Left colon (tissue), 2 donors: Measurements from ENCODE around the gene RPH3AL. TPM values are rescaled to one million over a fixed set of nuclear protein-coding genes. Genes with fewer than 3 reads are reported as not detected.
"Not testable (repeated sequence)": the region's sequence is repeated elsewhere in the genome, so short reads cannot be mapped to it uniquely, and the experiment has no call there.

ENCODE experiments used
- ATAC-seq: fragments of 200-7000 bp; cut with Tn5 transposase; one replicate; pipeline ENCODE4 v1.9.1; 2020; ENCODE audit warnings: mild to moderate bottlenecking, moderate library complexity
- DNase-seq, 2 donors: peaks; one replicate each; pipeline ENCODE4 v3.0.0-alpha.2; 2020
- intact Hi-C, 2 donors: fragments of 100-400 bp; cut with DNase I in 1 of 2; cut with micrococcal nuclease in 1 of 2; formaldehyde crosslinking; loops; one replicate each; pipeline versions ENCODE4 v1.11.2 to v1.14.0; 2022; cut with DNase I, micrococcal nuclease
- total RNA-seq, 2 donors: library from RNA; stranded (reverse); fragmentation: NEBNext Ultra II Directional; extraction: Animal tissue kit (Norgen Biotek cat#: 25700); gene quantifications; one replicate each; pipeline ENCODE4 v1.2.1, GENCODE V29; 2021
- donor health status: DM: no; HTN: no; CAD: no.
- donor health status: DM: yes; HTN: yes; CAD: no.

RPH3AL gene
- total RNA-seq, 2 donors from 2014 or later: 32.7 to 42.3 TPM

GRCh38 chr17:238071-238963, 114.3 kb downstream of the RPH3AL start:
- intact Hi-C loops: no loop called here
- ATAC-seq (no peak), DNase-seq (peak in 1 of 2 donors; percentile 14)

GRCh38 chr17:237406-237955, 115.1 kb downstream of the RPH3AL start:
- intact Hi-C loops: no loop called here
- peak in 1 of 2 donors; percentile 7 for DNase-seq
- ATAC-seq: no peak

GRCh38 chr17:236641-237405, 115.8 kb downstream of the RPH3AL start:
- ATAC-seq: no peak
- DNase-seq: peak in 1 of 2 donors; percentile 8
- intact Hi-C loops: no loop called here

- ATAC-seq (no peak), DNase-seq (peak in 1 of 2 donors; percentile 18)
- intact Hi-C loops: no loop called here
Observed at GRCh38 chr17:235831-236640, 116.6 kb downstream of the RPH3AL start.

GRCh38 chr17:234994-235830, 117.4 kb downstream of the RPH3AL start:
- intact Hi-C loops, ATAC-seq: not testable (repeated sequence)
- DNase-seq: peak in 1 of 2 donors; percentile 23

GRCh38 chr17:234163-234993, 118.2 kb downstream of the RPH3AL start:
- DNase-seq: peak in 1 of 2 donors; percentile 24
- ATAC-seq: peak; percentile 69
- intact Hi-C loops: not testable (repeated sequence)

- ATAC-seq (peak; percentile 42), DNase-seq (peak; percentile 30 to 36)
- intact Hi-C loops: no loop called here
Observed at GRCh38 chr17:233473-233941, 119.1 kb downstream of the RPH3AL start.

- DNase-seq (peak in 1 of 2 donors; percentile 20), ATAC-seq (no peak)
- intact Hi-C loops: no loop called here
Observed at GRCh38 chr17:231966-232807, 120.4 kb downstream of the RPH3AL start.

GRCh38 chr17:231191-231965, 121.2 kb downstream of the RPH3AL start:
- intact Hi-C loops: no loop called here
- DNase-seq (peak in 1 of 2 donors; percentile 2), ATAC-seq (no peak)

- intact Hi-C loops: no loop called here
- no peak for ATAC-seq
- DNase-seq: peak in 1 of 2 donors; percentile 4
Observed at GRCh38 chr17:230395-230770, 122.2 kb downstream of the RPH3AL start.

- intact Hi-C loops: no loop called here
- no peak for ATAC-seq
- peak in 1 of 2 donors; percentile 19 for DNase-seq
Observed at GRCh38 chr17:229709-230394, 122.8 kb downstream of the RPH3AL start.

GRCh38 chr17:228951-229708, 123.5 kb downstream of the RPH3AL start:
- DNase-seq: peak in 1 of 2 donors; percentile 10
- ATAC-seq: no peak
- intact Hi-C loops: no loop called here

GRCh38 chr17:227946-228615, 124.5 kb downstream of the RPH3AL start:
- intact Hi-C loops: no loop called here
- ATAC-seq: no peak
- DNase-seq: peak in 1 of 2 donors; percentile 13
